Epithelial cell of proximal tubule (primary cell): ENCODE data around the gene GCSH. TPM values are rescaled to one million over a fixed set of nuclear protein-coding genes. Genes with fewer than 3 reads are reported as not detected.

Source experiments
- DNase-seq: peaks from one replicate; pipeline ENCODE4 v3.0.0-alpha.2; 2011; ENCODE audit warnings: low read depth
- H3K4me3 ChIP-seq: 2 replicates; pipeline ENCODE4 v1.5.1; 2011; ENCODE audit warnings: low read depth, mild to moderate bottlenecking, low read length
- CTCF ChIP-seq: conservative IDR thresholded peaks from 2 replicates; pipeline ENCODE4 v1.5.1; 2012; ENCODE audit warnings: low read depth, mild to moderate bottlenecking, low read length
- total RNA-seq: library from RNA; depleted of rRNA; stranded (reverse); fragments of >200 nt; gene quantifications from 2 replicates; pipeline ENCODE4 v1.2.3, GENCODE V29; 2015

The GCSH gene
- total RNA-seq, 1 donor from 2014 or later, result 49.1 TPM

GRCh38 chr16:81101702-81102101, 5.5 kb upstream of the GCSH start:
- no peak for TF ChIP-seq CTCF
- DNase-seq, result no peak
- no peak overlapping the region for H3K4me3 ChIP-seq

GRCh38 chr16:81099958-81100357, 3.8 kb upstream of the GCSH start:
- DNase-seq, result no peak
- no peak overlapping the region for H3K4me3 ChIP-seq
- TF ChIP-seq CTCF, result no peak

GRCh38 chr16:81097230-81097629, 1.0 kb upstream of the GCSH start:
- no peak overlapping the region for H3K4me3 ChIP-seq
- no peak for DNase-seq
- TF ChIP-seq CTCF, result no peak

GRCh38 chr16:81096715-81097208, 567 bp upstream of the GCSH start:
- H3K4me3 ChIP-seq, result peak overlapping the region; percentile 22
- TF ChIP-seq CTCF, result no peak
- no peak for DNase-seq

GRCh38 chr16:81095653-81095952, 592 bp downstream of the GCSH start:
- TF ChIP-seq CTCF, result no peak
- DNase-seq, result no peak
- H3K4me3 ChIP-seq, result peak overlapping the region; percentile 84

GRCh38 chr16:81094771-81095251, 1.4 kb downstream of the GCSH start:
- TF ChIP-seq CTCF, result no peak
- peak overlapping the region; percentile 84 for H3K4me3 ChIP-seq
- no peak for DNase-seq

- no peak overlapping the region for H3K4me3 ChIP-seq
- no peak for TF ChIP-seq CTCF
Measured at GRCh38 chr16:81088836-81089235, 7.4 kb downstream of the GCSH start.

More at GRCh38 chr16:81088836-81089235, 7.4 kb downstream of the GCSH start:
- DNase-seq, result no peak
